NCI-H146 treated with DMSO at 0.1 percent for 48 hours (cell line): ENCODE results near the gene KRTAP9-8.
"Not testable (repeated sequence)": the region's sequence is repeated elsewhere in the genome, so short reads cannot be mapped to it uniquely, and the experiment has no call there.

Experiments used
- DNase-seq: peaks from one replicate; lab custom pipeline; 2025; ENCODE audit not compliant: unreplicated experiment; lab: John Stamatoyannopoulos, UW

The KRTAP9-8 gene

GRCh38 chr17:41255381-41256290, 17.8 kb downstream of the KRTAP9-8 start, which contains the start of gene KRTAP9-9:
Gene KRTAP9-9 (plus strand): TSS chr17:41255384.
- not testable (repeated sequence) for DNase-seq

GRCh38 chr17:41256291-41256685, 18.5 kb downstream of the KRTAP9-8 start:
- no peak for DNase-seq

GRCh38 chr17:41258406-41258805, 20.6 kb downstream of the KRTAP9-8 start:
- DNase-seq = no peak

- DNase-seq = no peak
These were observed 25.4 kb downstream of the KRTAP9-8 start for GRCh38 chr17:41263212-41263611.

GRCh38 chr17:41264599-41264998, 26.8 kb downstream of the KRTAP9-8 start:
- DNase-seq = no peak

GRCh38 chr17:41265078-41265477, 27.3 kb downstream of the KRTAP9-8 start, which contains the start of gene KRTAP9-6:
Gene KRTAP9-6 (plus strand): TSS chr17:41265378. CDS start chr17:41265378, 0 bp downstream.
- no peak for DNase-seq

GRCh38 chr17:41267711-41268110, 29.9 kb downstream of the KRTAP9-8 start:
- DNase-seq = no peak

GRCh38 chr17:41271323-41271722, 33.5 kb downstream of the KRTAP9-8 start:
- not testable (repeated sequence) for DNase-seq

GRCh38 chr17:41271858-41272257, 34.1 kb downstream of the KRTAP9-8 start:
- DNase-seq = no peak

- not testable (repeated sequence) for DNase-seq
These were observed 37.9 kb downstream of the KRTAP9-8 start, which contains the start of gene KRTAP9-7 for GRCh38 chr17:41275648-41276190. Gene KRTAP9-7 (plus strand): TSS chr17:41275698. CDS start chr17:41275698, 0 bp downstream.

GRCh38 chr17:41278176-41278955, 40.6 kb downstream of the KRTAP9-8 start:
- no peak for DNase-seq

- no peak for DNase-seq
These were observed 46.2 kb downstream of the KRTAP9-8 start for GRCh38 chr17:41284043-41284442.

- DNase-seq = no peak
These were observed 46.7 kb downstream of the KRTAP9-8 start for GRCh38 chr17:41284546-41284945.

- no peak for DNase-seq
These were observed 49.3 kb downstream of the KRTAP9-8 start for GRCh38 chr17:41287050-41287449.
